ENCODE data around the gene WNT5B.

- TF ChIP-seq POLR2A (IDR thresholded peaks at IDR 0.05) (no peak), CTCF (IDR thresholded peaks at IDR 0.05) (no peak)
Observed at GRCh38 chr12:1619159-1619558, 9.9 kb upstream of the WNT5B start.

All from Peyer's patch (tissue), 4 donors.